Measurements from ENCODE around the gene SLC26A1.
"Not testable (repeated sequence)": the region's sequence is repeated elsewhere in the genome, so short reads cannot be mapped to it uniquely, and the experiment has no call there.

SLC26A1 gene

DNA sequence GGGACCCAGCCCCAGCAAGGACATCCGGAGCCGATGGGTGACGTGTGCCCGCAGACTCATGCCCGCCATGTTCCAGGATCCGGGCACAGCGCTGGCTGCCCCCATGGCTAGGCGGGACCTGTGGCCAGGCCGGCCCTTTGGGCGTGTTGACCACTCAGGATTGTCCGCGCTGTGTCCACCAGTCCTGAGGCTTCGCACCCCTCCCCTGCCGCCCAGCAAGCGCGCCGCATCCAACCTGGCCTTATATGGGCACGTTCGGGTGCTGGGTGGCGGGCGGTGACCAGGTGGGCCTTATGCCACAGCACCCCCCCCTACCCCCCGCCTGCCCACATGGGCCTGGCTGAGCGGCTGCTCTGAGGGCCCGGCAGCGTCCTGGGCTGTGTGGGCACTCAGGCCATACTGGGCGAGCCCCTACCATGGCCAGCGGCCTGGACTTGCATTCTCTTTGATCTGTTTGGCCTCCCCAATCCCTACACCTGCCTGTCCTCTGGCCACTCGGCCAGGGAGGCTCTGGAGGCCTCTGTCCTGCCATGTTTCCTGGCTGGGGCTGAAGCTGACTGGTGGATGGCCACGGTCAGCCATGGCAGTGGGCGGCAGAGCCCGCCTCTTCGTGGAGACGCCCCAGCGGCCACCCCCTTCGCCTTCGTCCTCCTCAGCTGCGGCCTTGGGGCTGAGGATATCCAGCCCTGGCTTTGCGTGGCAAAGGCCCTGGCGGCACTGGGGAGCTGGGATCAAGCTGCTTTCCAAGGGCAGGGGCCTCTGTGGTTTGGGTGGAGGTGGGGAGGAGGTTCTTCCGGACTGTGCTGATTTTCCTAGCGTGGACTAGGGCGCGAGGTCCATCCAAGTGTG lies 20.2 kb upstream of the SLC26A1 start:
- no peak for DNase-seq

DNA sequence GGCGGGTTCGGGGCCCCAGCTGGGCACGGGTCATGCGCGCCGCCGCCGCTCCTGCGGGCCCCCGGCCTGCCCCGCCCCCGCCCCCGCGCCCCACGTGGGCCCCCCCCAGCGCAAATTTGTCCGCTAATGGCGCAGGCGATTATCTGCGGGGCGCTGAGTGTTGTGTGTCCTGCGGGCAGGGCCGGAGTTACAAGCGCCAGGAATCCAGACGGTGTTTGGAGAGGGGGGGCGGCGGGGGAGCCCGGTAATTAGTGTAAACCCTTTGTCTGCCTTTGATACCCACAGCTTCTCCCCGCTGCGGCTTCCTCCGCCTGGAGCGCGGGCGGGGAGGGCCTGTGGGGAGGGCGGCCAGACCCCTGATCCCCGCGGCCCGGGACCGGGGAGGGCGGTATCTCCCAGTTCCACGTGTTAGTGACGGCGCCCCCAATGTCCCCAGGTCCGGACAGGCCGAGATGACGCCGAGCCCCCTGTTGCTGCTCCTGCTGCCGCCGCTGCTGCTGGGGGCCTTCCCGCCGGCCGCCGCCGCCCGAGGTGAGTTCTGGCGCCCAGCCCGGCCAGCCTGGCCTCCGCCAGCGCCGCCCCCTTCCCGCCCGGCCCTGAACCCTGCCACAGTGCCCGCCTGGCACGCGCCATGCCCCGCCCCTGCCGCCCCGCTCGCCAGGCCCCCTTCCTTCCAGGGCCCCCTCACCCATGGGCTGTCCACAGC lies 19.0 kb upstream of the SLC26A1 start:
- DNase-seq, result peak; percentile 1

DNA sequence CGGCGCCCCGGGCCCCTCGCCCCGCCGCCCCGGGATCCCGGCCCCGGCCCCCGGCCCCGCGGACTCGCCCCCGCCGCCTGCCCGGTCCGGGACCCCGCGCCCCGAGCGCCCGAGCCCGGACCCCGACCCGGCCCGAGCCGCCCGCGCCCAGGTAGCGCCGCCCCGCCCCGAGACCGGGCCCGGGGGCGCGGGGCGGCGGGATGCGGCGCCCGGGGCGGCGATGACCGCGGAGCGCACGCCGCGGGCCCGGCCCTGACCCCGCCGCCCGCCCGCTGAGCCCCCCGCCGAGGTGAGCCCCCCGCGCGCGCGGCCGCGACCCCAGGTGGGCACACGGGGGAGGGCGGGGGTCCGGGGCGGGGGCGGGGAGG lies 18.4 kb upstream of the SLC26A1 start:
- no peak for DNase-seq

DNA sequence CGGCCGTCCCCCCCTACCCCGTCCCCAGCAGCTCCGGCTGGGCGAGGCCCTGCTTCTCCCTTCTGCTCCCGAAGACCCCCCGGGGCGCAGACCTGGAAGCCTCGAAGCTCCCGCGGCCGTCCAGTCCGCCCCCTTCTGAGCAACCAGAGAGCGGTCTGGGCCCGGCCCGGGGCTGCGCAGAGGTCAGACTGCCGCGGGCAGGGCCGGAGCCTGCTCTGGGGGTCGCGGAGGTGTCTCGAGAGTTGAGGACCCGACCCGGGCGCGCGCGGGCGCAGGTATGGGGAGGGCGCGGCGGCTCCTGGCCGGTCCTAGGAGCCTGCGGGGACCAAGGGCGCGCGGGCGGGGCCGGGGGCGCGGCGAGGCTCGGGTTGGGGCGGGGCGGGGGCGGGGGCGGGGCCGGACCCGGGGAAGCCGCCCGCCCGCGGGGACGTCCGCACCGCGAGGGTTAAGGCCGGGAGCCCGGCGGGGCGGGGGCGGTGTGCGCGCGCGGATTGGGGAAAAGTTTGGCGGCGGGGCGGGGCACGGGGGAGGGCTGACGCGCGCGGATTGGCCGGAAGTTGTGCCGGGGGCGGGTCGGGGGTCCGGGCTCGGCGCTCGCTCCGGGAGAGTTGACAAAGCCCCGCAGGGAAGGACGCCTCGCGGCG lies 17.9 kb upstream of the SLC26A1 start, which contains the start of gene FGFRL1:
FGFRL1 (plus strand) TSS at position 605 of the 644 bp plus-strand sequence. CDS start 860 bp downstream, outside the sequence.
- DNase-seq, result no peak

DNA sequence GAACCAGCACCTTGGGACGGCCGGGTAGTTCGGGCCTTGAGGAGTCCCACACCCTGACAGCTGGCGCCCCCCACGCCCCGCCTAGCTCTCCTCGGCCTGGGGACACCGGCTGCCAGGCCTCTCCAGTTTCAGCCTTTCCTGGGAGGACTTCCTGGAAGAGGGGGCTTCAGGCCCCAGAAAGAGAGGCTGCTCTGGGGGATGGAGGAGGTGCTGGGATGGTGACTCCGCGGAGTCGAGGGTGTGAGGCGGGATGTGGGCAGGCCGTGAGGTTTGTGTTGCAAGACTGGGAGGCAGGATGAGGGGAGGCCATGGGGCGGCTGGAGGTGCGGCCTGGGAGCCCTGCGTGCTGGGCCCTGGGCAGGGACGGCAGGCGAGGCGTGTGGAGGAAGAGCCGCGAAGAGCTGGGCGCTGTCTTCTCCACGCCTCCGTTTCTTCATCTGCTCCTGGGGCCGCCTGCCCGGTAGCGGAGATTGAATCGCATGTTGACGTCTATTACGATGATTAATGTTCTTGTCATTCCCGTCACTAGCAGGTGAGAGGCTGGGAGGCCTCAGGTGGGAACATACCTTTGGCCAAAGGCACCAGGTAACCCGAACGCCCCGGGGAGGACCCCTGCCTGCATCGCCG lies 17.3 kb upstream of the SLC26A1 start:
- DNase-seq, result no peak

DNA sequence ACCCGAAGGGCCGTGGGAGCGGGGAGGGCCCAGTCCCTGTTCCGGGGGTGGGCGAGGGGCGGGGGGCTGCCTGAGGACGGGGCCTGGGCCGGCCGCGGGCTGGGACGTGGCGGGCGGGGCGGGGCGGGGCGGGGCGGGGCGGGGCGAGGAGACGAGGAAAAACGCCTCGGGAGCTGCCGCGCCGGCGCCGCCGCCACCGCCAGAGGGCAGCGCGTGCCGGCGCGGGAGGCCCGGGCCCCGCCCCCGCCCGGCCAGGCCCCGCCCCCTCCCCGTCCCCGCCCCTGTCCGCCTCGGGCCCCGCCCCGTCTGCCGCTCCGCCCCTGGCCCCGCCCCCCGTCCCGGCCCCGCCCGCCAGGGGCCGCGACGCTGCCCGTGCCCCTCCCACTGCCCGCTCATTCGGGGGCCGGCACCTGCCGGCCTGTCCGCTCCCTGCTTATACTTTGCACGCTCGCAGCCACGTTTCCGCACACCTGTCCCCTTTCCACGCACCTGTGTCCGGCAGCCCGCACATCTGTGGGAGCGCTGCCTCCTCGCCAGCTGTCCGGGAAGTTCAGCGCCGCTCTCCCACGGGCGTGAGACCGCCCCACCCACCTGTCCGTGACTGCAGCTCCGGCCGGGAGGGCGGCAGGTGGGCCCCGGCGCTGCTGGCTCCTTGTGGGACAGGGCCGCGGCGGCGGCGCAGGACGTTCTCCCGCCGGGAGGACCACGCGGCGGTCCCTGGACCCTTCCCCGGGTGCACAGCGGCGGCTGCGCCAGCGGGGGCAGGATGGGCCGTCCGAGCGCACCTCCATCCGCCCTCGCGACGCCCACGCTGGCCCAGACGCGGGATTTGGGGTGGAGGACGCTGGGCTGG lies 16.6 kb upstream of the SLC26A1 start:
- no peak for DNase-seq

DNA sequence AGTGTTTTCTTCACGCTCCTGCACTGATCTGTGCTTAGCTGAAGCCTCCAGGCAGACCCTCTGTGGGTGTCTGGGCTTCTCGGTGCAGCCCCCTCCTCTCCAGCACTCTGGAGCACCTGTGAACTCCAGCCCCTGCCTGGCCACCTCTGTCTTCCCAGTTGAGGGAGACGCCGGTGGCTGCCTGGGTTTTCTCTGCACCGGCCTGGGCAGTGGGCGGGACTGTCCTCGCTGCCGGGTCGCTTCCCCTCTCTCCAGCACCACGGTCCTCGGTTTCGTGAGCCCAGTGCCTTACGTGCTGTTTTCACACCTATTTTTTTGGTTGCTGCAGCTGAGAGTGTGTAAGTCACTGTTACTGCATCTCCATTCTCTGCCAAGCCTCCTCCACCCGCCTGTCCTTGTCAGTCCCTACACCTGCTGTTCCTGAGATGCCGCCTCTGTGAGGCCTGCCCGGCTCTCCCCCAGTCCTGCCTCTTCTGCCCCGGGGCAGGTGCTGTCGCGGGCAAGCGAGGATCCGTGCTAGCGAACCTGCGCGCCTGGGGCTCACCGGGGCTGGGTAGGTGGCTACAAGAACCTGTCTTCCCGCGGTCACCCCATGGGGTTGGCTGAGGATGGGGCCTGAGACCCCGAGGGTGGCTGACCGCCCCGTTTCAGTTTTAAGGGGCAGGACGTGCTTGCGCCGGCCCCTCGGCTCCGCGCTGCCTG lies 15.8 kb upstream of the SLC26A1 start:
- no peak for DNase-seq

DNA sequence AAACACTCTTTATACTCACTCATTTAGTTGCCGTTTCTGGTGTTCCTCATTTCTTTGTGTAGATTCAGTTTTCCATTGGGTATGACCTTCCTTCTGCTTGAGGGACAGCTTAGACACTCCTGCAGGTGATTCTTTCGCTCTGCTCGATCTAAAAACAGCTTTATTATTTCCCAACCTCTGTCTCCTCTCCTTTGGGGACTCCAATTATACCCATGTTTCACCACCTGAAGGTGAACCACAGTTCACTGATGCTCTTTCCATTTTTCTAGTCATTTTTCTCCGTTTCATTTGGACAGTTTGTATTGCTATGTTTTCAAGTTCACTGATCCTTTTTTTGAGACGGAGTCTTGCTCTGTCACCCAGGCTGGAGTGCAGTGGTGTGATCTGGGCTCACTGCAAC lies 13.7 kb upstream of the SLC26A1 start:
- DNase-seq, result no peak

DNA sequence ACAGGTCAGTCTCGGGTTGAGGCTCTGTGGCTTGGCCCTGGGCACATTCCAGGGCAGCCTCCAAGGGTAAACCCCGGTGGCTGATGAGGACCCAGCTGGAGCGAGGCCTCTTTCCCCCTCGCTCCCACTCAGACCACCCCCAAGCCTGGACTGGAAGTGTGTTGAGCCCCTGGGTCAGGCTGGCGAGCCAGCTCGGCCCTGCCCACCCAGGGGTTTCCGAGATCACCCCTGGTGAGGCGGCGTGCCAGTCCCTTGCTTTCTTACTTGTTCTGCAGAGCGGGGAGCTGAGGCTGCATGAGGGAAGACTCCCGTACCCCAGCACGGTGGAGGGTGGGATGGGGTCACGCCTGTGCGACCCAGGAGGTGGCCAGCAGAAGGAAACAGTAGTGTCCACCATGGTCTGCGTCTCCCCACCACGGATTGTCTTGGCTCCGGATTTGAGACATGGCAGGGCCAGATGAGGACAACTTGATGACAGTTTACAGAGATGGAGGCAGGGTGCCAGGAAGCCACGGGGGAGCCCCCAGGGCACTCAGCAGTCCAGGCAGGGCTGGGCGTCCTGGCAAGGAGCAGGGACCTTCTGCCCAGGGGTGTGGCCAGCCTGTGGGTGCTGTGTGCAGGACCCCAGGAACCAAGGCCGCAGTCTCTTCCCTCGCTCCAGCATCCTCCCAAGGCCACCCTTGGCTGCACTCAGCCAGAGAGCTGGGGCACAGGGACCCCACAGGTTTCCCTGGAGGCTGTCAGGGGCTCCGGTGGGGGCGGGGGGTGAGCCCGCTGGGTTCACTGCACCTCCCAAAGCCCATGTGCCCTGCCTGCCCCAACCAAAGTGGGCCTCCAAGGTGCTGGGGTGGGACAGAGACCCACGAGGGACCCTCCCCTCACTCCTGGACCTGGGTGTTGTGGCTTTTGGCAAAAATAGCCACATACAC lies 11.6 kb upstream of the SLC26A1 start:
- DNase-seq, result no peak

DNA sequence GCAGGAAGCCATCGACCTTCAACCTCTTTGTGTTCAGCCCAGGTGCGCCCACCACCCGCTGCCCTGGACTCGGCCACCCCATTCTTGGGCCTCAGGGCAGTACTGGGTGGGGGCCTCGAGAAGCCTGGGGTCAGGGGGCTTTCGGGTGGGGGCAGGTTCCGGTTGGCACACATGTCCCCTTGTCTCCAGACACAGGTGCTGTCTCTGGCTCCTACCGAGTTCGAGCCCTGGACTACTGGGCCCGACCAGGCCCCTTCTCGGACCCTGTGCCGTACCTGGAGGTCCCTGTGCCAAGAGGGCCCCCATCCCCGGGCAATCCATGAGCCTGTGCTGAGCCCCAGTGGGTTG lies 10.8 kb upstream of the SLC26A1 start:
- no peak for DNase-seq

DNA sequence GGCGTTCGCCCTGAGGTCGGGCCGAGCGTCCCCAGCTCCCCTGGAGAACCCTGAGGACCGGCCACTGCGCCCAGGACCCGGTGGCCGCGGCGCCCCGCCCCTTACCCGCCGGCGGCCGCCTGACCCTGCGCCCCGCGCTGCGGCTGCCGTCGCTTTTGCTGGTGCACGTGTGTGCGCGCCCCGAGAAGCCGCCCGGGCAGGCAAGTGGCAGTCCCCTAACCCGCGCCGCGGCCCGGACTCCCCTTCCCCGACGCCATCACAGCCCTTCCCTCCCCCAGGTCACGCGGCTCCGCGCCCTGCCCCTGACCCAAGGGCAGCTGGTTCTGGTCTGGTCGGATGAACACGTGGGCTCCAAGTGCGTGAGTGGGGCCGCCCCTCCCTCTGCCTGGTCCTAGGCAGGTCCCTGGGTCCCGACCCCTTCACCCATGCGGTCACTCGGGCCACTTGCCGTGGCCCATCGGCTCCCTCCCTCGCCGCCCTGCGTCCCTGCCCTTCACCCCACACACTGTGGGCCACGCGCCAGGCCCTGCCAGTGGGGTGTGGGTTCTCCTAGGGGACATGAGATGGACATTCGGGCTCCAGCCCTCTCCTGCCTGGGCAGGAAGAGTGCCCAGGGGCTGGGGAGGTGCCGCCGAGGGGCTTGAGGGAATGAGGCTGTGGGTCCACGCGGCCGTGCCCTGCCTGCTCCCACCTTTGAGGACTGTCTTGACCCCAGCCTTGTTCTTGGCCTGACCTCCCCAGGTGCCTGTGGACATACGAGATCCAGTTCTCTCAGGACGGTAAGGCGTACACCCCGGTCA lies 10.3 kb upstream of the SLC26A1 start:
- DNase-seq, result no peak

DNA sequence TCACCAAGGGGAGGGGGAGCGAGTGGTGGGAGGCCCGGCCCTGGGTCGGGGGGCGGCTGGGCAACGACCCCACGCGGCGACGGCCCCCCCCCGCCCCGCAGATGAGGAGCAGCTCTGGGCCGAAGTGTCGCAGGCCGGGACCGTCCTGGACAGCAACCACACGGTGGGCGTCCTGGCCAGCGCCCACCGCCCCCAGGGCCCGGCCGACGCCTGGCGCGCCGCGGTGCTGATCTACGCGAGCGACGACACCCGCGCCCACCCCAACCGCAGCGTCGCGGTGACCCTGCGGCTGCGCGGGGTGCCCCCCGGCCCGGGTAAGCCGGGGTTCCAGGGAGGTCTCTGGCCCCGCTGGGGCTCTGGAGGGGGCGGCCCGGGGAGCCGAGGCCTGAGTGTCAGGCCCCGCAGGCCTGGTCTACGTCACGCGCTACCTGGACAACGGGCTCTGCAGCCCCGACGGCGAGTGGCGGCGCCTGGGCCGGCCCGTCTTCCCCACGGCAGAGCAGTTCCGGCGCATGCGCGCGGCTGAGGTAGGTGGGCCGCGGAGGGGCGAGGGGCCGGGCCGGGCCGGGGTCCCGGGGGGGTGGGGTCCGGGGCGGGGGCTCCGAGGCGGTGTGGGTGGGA lies 9.5 kb upstream of the SLC26A1 start:
- no peak for DNase-seq

DNA sequence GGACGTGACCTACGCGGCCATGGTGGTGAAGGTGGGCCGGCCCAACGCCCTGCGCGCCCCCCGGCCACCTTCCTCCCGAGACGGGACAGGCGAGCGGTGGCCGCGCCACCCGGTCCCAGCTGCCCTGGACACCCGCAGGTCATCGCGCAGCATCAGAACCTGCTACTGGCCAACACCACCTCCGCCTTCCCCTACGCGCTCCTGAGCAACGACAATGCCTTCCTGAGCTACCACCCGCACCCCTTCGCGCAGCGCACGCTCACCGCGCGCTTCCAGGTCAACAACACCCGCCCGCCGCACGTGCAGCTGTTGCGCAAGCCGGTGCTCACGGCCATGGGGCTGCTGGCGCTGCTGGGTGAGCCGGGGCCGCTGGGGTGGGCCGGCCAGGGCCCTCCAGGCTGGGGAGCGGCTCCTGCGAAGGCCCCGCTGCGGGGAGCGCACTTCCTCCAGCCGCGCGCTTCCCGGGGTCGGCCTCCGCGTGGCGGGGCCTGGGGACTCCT lies 9.0 kb upstream of the SLC26A1 start:
- DNase-seq, result no peak

DNA sequence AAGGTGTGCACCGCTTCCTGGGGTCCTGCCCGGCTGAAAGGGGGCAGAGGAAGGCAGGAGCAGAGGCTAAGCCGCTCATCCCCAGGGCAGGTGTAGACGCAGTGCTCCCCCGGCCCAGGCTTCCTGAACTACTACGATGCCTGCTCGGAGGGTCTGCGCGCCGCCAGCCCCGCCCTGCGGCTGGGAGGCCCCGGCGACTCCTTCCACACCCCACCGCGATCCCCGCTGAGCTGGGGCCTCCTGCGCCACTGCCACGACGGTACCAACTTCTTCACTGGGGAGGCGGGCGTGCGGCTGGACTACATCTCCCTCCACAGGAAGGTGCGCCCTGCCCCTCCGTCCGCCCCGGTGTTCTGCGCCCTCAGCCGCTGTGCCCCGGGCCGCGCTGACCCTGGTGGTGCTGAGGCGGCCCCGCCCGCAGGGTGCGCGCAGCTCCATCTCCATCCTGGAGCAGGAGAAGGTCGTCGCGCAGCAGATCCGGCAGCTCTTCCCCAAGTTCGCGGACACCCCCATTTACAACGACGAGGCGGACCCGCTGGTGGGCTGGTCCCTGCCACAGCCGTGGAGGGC lies 8.4 kb upstream of the SLC26A1 start:
- DNase-seq, result no peak

DNA sequence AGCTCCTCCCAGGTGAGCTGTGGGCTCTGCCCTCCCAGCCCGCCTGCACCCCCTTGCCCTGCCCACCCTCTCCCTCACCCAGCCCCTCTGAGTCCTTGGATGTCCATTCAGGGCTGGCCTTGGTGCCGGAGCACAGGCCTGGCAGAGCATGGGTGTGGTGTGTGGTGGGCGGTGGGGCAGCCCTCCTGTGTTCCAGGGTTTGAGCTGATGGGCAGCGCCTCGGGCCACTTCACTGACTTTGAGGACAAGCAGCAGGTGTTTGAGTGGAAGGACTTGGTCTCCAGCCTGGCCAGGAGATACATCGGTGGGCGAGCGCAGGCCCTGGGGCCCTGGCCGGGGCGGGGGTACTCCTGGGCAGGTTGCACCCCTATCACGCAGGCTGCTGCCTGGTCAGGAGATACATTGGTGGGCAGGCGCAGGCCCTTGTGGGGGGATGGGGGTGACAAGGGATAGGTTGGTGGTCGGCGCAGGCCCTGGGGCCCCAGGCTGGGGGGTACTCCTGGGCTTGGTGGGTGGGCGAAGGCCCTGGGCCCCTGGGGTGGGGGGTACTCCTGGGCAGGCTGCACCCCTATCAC lies 7.6 kb upstream of the SLC26A1 start:
- no peak for DNase-seq

DNA sequence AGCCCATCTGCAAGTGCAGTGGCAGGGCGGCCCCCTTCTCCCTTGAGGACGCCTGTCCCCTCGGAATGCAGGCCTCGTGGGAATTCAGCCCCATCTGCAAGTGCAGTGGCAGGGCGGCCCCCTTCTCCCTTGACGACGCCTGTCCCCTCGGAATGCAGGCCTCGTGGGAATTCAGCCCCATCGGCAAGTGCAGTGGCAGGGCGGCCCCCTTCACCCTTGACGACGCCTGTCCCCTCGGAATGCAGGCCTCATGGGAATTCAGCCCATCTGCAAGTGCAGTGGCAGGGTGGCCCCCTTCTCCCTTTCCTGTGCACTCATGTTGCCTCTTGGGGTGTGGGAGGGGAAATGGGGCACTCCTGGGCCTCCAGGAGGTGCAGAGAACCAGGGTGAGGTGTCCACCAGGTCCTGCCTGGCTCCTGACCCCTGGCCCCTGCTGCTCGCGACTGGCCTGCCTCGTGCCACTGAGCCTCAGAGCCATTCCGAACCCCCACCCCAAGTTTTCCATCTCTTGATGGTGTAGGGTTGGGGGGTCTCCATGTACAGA lies 6.8 kb upstream of the SLC26A1 start:
- DNase-seq, result no peak

DNA sequence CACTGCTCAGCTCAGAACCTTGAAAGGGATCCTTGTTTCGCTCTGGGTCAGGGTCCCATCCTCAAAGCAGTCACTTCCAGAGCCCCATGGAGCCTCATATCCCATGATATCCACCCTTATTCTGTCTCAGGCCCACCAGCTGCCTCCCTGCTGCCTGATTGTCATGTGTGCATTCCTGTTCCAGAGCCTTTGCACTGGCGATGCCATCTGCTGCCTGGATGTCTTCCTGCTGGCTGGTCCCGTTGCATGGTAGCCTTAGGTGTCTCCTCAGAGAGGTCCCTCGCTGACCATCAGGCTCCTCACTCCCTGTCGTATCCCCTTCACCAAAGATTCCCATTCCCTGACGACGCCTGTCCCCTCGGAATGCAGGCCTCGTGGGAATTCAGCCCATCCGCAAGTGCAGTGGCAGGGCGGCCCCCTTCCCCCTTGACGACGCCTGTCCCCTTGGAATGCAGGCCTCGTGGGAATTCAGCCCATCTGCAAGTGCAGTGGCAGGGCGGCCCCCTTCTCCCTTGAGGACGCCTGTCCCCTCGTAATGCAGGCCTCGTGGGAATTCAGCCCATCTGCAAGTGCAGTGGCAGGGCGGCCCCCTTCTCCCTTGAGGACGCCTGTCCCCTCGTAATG lies 6.1 kb upstream of the SLC26A1 start:
- DNase-seq, result not testable (repeated sequence)

All from DMS79 treated with DMSO at 0.1 percent for 48 hours (cell line).